NCI-H2029 treated with DMSO at 0.1 percent for 48 hours (cell line): ENCODE results near the gene KRT86.
A peak's percentile ranks its signal among the peaks of the same experiment; 100 is the strongest.
"Not testable (repeated sequence)": the region's sequence is repeated elsewhere in the genome, so short reads cannot be mapped to it uniquely, and the experiment has no call there.

ENCODE experiments used
- DNase-seq: peaks from one replicate; lab custom pipeline; 2025; lab: John Stamatoyannopoulos, UW

Gene KRT86

DNA sequence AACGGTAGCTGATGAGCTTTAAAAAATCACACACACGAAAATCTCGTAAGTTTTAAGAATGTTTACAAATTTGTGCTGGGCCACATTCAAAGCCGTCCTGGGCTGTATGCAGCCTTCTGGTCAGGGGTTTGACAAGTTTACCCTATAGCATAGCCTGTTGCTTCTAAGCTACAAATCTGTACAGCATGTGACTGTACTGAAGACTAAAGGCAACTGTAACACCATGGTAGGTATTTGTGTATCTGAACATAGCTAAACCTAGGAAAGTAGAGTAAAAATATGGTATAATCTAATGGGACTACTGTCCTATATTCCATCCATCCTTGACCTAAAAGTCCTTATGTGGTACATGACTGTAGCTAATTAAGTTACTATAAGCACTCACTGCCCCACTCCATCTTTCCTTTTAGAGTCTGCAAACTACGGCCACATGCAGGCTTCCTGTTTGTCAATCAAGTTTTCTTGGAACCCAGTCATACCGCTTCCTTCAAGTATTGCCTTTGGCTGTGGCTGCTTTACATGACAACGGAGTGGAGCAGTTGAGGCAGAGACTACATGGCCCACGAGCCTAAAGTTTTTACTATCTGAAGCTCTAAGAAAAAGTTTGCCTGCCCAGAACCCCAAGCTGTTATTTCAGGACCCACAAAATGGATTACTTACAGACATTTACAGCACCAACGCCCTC lies 22.9 kb upstream of the KRT86 start:
- DNase-seq: no peak

GRCh38 chr12:52252175-52252615 lies 22.2 kb upstream of the KRT86 start:
- not testable (repeated sequence) for DNase-seq

DNA sequence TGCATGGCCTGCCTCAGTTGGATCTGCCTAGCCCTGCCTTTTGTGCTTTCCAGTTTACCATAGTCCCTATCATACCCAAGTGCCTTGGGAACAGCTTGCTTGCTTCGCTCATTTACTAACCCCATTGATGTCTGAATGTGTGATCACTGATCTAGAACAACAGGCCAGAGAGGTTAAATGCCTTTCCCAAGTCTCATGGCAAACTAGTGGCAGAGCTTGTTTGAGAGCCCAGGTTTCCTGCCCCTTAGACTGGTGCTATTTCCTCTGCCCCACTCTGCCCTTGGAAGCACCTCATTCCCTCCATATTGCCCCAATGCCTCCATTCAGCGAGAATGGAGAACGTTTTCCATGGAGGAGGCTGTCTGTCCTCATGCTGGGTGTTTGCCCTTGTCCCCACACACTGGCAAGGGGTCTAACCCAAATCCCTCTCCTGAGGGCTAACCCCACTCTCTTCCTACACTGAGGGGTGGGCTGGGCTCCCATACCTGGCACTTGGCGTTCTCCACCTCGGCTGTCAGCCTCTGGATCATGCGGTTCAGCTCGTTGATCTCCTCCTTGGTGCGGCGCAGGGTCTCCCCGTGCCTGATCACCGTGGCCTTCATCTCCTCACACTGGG lies 21.6 kb upstream of the KRT86 start:
- no peak for DNase-seq

DNA sequence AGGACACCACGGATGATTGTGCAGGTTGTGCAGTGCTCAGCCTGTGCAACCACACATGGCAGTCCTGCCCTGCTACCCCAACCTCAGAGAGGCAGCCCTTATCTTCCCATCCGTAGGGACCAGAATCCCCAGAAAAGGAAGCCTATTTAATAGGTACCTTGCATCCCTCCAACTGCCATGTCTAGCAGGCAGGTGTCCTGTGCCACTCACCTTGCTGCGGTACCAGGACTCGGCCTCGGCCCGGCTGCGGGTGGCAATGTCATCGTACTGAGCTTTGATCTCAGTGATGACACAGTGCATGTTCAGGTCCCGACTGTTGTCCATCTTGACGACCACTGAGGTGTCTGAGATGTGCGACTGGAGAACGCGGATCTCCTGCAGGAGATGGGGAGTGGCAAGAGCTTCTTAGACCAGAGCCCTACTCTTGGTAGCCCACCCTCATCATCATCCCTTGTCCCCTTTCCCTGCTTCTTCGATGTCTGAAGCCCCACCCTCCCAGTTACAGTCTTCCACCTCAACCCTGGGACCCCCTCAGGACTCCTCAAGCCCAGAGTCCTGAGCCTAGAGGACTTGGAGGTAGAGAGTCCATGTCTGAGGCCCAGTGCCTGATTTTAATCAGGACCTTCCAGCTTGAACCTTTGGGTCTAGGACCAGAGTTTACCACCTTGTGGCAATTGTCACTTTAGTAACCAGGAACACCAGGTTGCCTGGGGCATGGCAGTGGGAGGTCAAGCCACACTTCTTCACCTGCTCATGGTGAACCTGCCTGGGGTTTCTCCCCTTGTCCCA lies 20.9 kb upstream of the KRT86 start:
- no peak for DNase-seq

- DNase-seq: no peak
Measured at GRCh38 chr12:52254180-52254964, 20.1 kb upstream of the KRT86 start.

DNA sequence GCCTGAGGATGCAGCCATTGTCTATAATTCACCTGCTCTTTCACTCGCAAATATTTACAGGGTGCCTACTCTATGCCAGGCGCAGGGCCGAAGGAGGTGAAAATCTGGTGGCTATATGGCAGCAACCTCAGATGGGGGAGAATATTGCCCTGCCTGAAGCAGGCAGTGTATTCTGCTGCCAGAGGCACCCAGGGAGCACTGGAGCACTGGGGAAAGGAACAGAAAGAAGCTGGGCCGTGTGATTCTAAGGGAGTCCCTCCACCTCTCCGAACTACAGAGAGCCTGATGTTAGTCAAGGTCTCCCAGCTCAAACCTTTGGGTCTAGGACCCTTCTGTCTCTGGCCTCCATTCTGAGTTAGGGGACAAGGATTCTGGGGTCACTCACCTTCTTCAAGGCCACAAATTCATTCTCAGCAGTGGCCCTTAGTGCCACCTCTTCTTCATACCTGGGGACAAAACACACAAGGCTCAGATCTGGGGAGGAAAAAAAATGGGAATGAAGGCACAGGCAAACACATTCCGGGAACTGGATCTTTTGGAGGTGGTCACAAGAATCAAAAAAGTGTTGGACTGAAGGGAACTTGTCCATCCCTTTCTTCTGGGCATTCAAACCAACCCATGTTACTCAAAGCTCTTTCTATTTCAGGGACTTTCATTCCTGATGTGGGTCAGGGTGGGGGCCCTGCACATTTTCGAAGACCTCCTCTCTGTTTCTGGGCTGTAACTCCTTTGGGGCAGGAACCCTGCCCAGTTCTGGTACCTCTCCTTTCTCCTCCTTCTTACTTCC lies 19.3 kb upstream of the KRT86 start:
- no peak for DNase-seq

DNA sequence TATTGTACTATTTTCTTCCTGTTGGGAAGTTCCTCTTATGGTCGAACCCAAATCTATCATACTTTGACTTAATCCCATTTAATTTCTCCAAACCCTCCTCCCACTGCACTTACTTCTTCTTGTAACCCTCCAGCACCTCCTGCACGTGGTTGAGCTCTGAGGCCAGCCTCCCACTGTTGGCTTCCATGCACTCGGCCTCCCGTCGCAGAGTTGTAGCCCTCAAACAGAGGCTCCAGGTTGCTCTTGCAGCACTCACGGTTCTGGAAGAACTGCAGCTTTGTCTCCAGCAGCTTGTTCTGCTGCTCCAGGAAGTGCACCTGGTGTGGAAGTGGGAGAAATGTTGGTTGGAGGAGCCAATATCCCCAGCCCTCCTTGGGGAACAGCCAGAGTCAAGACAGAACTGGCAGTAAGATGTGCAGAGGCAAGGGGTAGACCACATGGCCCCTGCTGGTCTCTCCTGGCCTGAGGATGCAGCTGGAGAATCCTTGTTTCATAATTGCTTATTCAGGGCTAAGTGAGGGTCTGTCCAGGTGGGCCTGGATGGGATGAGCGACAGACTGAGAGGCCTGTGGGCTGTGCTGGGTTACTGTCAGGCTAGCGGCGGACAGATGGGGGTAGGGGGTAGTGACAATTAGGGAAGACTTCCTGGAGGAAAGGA lies 18.4 kb upstream of the KRT86 start:
- no peak for DNase-seq

DNA sequence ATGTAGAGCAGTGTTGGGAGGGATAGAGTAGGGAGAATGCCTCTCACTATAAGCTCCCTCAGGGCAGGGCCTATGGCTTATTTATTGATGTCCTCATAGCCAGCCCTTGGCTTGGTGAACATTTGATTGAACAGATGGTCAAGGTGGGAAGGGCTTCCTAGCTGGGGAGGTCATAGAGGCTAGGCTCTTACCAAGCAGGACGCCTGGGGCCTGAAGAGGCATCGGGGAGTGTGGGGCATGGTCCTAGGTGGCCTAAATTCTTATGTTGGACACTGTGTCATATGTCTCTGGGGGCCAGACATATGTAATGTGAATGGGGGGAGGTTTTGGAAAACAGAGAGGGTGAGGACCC lies 17.9 kb upstream of the KRT86 start:
- no peak for DNase-seq

DNA sequence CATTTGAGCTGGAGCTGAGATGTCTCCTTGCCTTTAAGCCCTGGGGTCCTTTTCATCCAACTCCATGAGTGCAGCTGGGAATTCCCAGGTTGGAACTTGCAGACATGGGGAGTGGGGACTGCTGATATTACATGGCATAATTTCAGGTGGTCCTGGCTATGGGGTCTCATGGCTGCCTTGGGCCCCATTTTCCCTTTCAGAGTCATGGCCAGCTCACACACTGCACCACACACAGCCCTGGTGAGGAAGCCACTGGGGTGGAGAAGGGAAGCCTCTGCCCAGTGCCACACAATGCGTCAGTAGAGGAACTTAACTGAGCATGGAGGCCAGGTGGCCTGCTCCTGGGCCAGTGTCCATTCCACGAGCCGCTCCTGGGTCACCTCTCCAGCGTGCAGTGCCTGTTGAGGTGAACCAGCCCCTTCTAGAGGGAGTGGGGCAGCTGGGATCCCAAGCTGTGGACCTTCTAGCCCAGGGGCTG lies 17.3 kb upstream of the KRT86 start:
- DNase-seq: no peak

DNA sequence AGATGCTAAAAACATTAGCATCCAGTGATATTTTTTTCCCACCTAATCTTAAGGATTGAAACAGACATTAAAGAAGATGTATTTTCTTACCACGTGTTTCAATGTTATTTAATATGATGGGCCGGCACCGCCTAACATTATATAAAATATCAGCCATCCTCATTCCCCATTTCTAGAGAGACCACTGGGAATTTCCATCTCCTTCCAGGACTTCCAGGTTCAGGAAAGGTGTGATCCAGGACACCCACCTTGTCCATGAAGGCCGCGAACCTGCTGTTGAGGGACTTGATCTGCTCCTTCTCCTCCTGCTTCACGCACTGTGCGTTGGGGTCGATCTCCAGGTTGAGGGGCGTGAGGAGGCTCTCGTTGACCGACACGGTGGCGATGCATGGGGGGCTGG lies 16.5 kb upstream of the KRT86 start:
- DNase-seq: not testable (repeated sequence)

GRCh38 chr12:52258335-52258901 lies 16.0 kb upstream of the KRT86 start:
- DNase-seq: no peak

DNA sequence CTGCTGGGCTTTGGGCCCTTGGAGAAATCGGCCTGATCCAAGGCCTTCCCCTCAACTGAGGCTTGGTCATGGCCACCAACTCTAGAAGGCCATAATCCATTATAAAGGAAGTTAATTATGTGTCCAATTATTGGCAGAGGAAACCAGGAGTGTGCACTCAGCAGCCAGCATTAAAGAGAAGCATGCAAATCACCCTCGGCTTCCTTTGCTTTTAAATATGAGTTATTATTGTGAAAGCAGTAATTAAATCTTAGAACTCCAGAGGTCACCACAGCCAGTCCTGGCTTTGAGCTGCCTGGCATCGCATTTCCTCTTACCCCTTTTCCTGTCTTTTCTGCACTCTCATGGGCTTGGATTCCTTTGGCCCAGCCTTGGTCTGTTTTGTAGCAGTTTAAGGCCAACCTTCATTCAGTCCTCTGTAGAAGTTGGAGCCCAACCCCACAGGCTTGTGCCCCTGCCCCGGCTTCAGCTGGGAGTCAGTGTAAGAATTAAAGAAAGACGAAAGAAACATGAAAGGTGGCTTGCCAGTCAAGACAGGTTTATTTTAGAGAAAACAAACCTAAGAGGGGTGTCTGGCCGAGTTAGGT lies 14.7 kb upstream of the KRT86 start:
- DNase-seq: no peak

GRCh38 chr12:52260361-52261207 lies 13.9 kb upstream of the KRT86 start:
- DNase-seq: no peak

- DNase-seq: no peak
Measured at GRCh38 chr12:52261208-52261484, 13.3 kb upstream of the KRT86 start.

GRCh38 chr12:52262286-52262685 lies 12.2 kb upstream of the KRT86 start:
- DNase-seq: no peak

- DNase-seq: no peak
Measured at GRCh38 chr12:52263761-52264434, 10.5 kb upstream of the KRT86 start.

DNA sequence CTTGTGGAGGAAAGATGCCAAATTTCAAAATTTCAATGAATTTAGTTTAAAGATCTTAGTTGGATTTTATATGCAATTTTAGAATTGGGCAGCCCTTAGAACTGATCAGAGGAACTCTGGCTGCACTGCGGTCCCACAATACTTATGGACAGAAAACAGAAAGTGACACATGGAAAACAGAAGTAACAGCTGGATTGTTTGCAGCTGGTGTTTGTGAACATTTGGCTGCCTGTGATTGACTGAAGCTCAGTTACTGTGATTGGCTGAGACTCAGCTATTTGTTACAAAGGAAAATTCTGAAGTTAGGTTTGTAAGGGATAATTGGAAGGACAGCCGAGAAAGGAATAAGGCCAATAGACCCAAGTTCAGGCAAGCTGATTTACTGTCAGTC lies 10.0 kb upstream of the KRT86 start:
- DNase-seq: no peak

DNA sequence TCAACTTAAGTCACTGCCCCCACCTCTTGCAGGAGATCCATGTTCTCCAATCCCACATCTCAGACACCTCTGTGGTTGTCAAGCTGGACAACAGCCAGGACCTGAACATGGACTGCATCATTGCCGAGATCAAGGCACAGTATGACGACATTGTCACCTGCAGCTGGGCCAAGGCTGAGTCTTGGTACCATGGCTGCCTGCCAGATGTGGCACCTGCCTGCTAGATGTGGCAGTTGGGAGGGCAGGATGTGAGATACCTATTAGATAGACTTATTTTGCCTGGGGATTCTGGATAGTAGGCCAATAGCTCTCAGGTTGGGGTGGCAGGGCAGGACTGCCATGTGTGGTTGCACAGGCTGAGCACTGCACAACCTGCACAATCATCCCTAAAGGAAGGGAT lies 7.9 kb upstream of the KRT86 start:
- peak; percentile 66 for DNase-seq

GRCh38 chr12:52267266-52267665 lies 7.2 kb upstream of the KRT86 start:
- DNase-seq: no peak
